ENCODE data around the gene FTO.
A peak's percentile ranks its signal among the peaks of the same experiment; 100 is the strongest.

GRCh38 chr16:53945996-53946395 is 242.0 kb downstream of the FTO start:
- TF ChIP-seq EZH2 (IDR thresholded peaks at IDR 0.05; ENCODE audit: borderline replicate concordance) (no peak), CTCF (IDR thresholded peaks at IDR 0.05; ENCODE audit: poor library complexity) (peak; percentile 70), EZH2phosphoT487 (IDR thresholded peaks at IDR 0.05; ENCODE audit: low read depth, severe bottlenecking, unreplicated experiment) (no peak)

Measured in hepatocyte (in vitro differentiated cells).